HEK293T (cell line): ENCODE measurements around the gene TMEM190.

ENCODE experiments used
- CTCF ChIA-PET: fragments of 350-600 bp; formaldehyde crosslinking; extraction: SDS; loops from one replicate; lab custom pipeline; 2021; ENCODE audit warnings: antibody characterized with exemption, inconsistent platforms; lab: Yijun Ruan, JAX
- POLR2A ChIA-PET: fragments of 350-600 bp; formaldehyde crosslinking; extraction: SDS; loops from one replicate; lab custom pipeline; 2020; ENCODE audit warnings: antibody characterized with exemption, inconsistent platforms; lab: Yijun Ruan, JAX
- DNase-seq: peaks from one replicate; pipeline ENCODE4 v3.0.0; 2012; ENCODE audit warnings: mixed read lengths; ENCODE audit errors: extremely low spot score
- ARNT ChIP-seq: fragments of 450-650 bp; IDR thresholded peaks from 2 replicates; pipeline ENCODE4 v1.6.1; 2017; ENCODE audit warnings: mild to moderate bottlenecking
- BHLHE40 ChIP-seq: fragments of 450-650 bp; IDR thresholded peaks from 2 replicates; pipeline ENCODE4 v1.6.1; 2016; ENCODE audit warnings: mild to moderate bottlenecking, moderate library complexity, borderline replicate concordance
- CTBP1 ChIP-seq: fragments of 450-650 bp; IDR thresholded peaks from 2 replicates; pipeline ENCODE4 v1.6.1; 2016; ENCODE audit warnings: borderline replicate concordance
- ELF4 ChIP-seq: fragments of 450-650 bp; IDR thresholded peaks from 2 replicates; pipeline ENCODE4 v1.6.1; 2017; ENCODE audit warnings: antibody characterized with exemption
- FOXA1 ChIP-seq: fragments of 450-650 bp; IDR thresholded peaks from 2 replicates; pipeline ENCODE4 v1.6.1; 2016; ENCODE audit warnings: mild to moderate bottlenecking
- FOXK2 ChIP-seq: fragments of 450-650 bp; IDR thresholded peaks from 2 replicates; pipeline ENCODE4 v1.6.1; 2016; ENCODE audit warnings: mild to moderate bottlenecking
- FOXM1 ChIP-seq: fragments of 450-650 bp; IDR thresholded peaks from 2 replicates; pipeline ENCODE4 v1.6.1; 2017; ENCODE audit warnings: mild to moderate bottlenecking, borderline replicate concordance
- HDGF ChIP-seq: fragments of 450-650 bp; IDR thresholded peaks from 2 replicates; pipeline ENCODE4 v1.6.1; 2017; ENCODE audit warnings: antibody characterized with exemption, borderline replicate concordance
- L3MBTL2 ChIP-seq: fragments of 450-650 bp; conservative IDR thresholded peaks from 2 replicates; pipeline ENCODE4 v1.6.1; 2016; ENCODE audit warnings: mild to moderate bottlenecking
- LEF1 ChIP-seq: fragments of 450-650 bp; IDR thresholded peaks from 2 replicates; pipeline ENCODE4 v1.6.1; 2017; ENCODE audit warnings: mild to moderate bottlenecking, borderline replicate concordance
- NFRKB ChIP-seq: fragments of 450-650 bp; IDR thresholded peaks from 2 replicates; pipeline ENCODE4 v1.6.1; 2016; ENCODE audit warnings: mild to moderate bottlenecking, moderate library complexity
- SP1 ChIP-seq: fragments of 450-650 bp; IDR thresholded peaks from 2 replicates; pipeline ENCODE4 v1.6.1; 2017
- SUZ12 ChIP-seq: fragments of 450-650 bp; IDR thresholded peaks from 2 replicates; pipeline ENCODE4 v1.6.1; 2016; ENCODE audit warnings: mild to moderate bottlenecking
- TARDBP ChIP-seq: fragments of 450-650 bp; IDR thresholded peaks from 2 replicates; pipeline ENCODE4 v1.6.1; 2016
- ZNF384 ChIP-seq: fragments of 450-650 bp; IDR thresholded peaks from 2 replicates; pipeline ENCODE4 v1.6.1; 2016
- TF ChIP-seq, protein P1 (sequence below): fragments of 450-650 bp; IDR thresholded peaks from 2 replicates; pipeline ENCODE4 v1.6.1; 2016

Gene TMEM190

DNA sequence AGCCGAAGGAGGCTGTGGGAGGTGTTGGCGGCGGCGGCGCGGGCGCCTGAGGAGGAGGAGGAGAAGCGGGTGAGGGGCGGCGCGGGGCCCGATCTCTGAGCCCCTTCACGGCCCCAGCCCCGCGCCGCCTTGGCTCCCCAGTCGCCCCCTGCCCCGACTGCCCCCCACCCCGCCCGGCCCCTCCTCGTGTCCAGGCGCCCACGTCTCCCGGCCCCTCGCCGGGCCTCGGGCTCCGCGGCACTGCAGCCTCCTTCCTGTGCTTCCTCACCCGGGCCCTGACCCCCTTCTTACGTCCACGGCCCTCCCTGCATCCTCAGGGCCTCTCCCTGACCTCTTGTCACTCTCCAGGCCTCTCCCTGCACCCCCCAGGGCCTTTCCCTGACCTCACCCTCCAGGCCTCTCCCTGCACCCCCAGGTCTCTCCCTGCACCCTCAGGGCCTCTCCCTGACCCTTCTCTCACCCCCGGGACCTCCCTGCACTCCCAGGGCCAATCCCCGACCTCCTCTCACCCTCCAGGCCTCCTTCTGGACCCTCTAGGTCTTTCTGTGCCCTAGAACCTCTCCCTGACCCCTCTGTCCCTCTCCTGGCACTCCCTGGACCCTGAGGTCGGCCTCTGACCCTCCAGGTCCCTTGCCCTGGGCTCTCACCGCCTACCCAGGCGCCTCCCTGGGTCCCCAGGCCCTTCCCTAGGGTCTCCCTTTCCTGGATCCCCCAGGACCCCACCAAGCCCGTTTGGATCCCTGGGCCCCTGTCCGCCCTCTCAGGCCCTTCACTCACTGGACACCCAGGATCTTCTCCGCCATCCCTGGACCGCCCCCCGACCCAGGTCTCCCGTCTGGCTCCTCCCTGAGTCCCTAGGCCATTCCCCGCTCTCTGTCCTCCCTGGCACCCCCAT is 36.5 kb upstream of the TMEM190 start:
- POLR2A ChIA-PET: interaction anchor here (0.5 to 3.5 kb wide), 25 partner anchors 9 to 1392 kb away, joined by 3 to 27 read pairs (median 5); partner anchors contain the start of genes HSPBP1, PPP6R1, TMEM150B and TMEM190
- DNase-seq: no peak
- TF ChIP-seq SUZ12: no peak
- TF ChIP-seq ELF4: no peak
- TF ChIP-seq FOXA1: no peak
- TF ChIP-seq TARDBP: no peak
- CTCF ChIA-PET: interaction anchor here (1.1 kb wide), 1 partner anchor 22 kb away, joined by 3 read pairs; no protein-coding TSS in a partner anchor

DNA sequence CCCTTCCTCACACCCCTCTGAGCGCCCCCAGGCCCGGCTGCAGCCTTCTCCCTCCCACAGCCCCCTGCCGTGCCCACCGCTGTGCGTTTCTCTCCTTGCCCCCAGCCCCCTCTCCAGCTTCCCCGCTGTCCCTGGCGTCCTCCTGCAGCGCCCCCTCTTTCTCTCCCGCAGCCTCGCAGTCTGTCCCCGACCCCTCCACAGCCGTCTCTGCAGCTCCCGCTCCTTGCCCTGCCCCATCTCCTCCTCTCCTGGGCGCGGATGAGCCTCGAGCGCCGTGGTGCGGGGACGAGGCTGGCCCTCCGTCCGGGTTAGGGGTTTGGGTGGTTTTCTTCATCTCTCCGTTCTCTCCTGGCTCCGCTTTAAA is 35.9 kb upstream of the TMEM190 start:
- TF ChIP-seq BHLHE40 (no peak), TARDBP (no peak), SUZ12 (no peak), CTBP1 (no peak), ELF4 (no peak), NFRKB (no peak), LEF1 (no peak), L3MBTL2 (no peak; the same call in 1 of the 2 replicates), ARNT (no peak), SP1 (no peak), HDGF (no peak), FOXK2 (no peak), ZNF384 (no peak), FOXM1 (no peak), FOXA1 (no peak)
- TF ChIP-seq, protein P1, sequence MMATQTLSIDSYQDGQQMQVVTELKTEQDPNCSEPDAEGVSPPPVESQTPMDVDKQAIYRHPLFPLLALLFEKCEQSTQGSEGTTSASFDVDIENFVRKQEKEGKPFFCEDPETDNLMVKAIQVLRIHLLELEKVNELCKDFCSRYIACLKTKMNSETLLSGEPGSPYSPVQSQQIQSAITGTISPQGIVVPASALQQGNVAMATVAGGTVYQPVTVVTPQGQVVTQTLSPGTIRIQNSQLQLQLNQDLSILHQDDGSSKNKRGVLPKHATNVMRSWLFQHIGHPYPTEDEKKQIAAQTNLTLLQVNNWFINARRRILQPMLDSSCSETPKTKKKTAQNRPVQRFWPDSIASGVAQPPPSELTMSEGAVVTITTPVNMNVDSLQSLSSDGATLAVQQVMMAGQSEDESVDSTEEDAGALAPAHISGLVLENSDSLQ: no peak
- no peak for DNase-seq
- CTCF ChIA-PET: no interaction called here
- POLR2A ChIA-PET: interaction anchor here (0.5 to 1.4 kb wide), 4 partner anchors 12 to 1393 kb away, joined by 3 to 5 read pairs (median 4); partner anchors contain the start of gene UBE2S

DNA sequence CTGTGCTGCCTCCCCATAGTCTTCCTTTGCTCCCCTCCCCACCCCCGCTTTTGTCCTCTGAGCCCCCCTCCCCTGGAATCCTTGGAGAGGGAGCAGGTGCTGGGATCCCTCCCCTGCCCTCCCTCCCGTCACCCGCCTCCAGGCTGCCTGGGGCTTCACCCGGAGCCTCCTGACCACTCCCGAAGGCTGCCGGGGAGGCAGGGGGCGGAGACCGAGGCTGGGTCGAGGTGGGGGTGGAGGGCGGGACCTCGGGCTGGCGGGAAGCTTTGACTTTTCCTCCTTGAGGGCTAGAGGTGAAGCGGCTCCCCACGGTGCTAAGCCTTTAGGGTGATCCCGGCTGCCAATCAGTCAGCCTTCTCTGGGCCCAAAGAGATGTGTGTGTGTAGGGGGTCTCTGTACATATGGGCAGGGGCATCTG is 35.4 kb upstream of the TMEM190 start:
- TF ChIP-seq, protein P1: 0 out of 2 replicates have a peak, but pooled peaks have one; percentile 30
- no peak for TF ChIP-seq FOXM1
- CTCF ChIA-PET: no interaction called here
- DNase-seq: peak; percentile 67
- POLR2A ChIA-PET: interaction anchor here (0.9 to 1.4 kb wide), 3 partner anchors 12 to 67 kb away, joined by 3 to 5 read pairs (median 4); partner anchors contain the start of gene UBE2S

DNA sequence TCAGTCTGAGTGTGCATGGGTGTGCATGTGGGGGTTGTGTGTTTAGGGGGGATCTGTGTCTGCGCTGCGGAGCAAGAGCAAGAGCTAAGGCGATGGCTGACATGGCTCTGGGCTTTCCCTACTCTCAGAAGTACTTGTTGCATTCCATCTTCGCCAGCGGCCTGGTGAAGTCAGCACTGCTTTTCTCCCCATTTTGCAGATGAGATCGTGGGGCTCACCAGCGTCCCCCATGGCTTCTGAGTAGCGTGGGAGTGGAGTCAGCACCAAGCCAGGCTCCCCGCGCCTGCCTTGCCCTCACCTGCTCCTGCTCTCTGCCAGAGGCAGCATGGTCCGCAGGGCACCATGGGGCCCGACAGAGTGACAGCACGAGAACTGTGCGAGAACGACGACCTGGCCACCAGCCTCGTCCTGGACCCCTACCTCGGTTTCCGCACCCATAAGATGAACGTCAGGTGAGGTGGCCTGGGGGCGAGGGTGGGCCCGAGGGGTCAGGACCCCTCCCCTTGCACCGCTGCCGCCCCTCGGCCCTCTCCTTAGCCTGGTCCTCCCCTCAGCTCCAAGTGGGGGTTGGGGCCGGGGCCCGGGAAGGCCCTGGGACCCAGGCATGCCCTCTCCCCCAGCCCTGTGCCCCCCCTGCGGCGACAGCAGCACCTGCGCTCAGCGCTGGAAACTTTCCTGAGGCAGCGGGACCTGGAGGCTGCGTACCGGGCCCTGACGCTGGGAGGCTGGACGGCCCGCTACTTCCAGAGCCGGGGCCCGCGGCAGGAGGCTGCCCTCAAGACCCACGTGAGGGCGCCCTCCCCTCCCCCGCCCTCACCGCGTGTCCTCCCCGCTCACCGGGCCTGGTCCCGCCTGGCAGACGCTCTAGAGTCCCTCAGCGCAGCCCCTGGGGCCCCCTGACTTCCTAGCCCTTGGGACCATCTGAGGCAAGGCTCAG is 34.8 kb upstream of the TMEM190 start:
- POLR2A ChIA-PET: interaction anchor here (1.4 kb wide), 2 partner anchors 11 to 66 kb away, joined by 4 to 5 read pairs; partner anchors contain the start of gene UBE2S
- no peak for DNase-seq
- CTCF ChIA-PET: no interaction called here
- TF ChIP-seq SP1 (no peak), FOXM1 (no peak), BHLHE40 (no peak), LEF1 (no peak), L3MBTL2 (no peak), ZNF384 (no peak), FOXA1 (no peak), HDGF (no peak), ELF4 (no peak), NFRKB (no peak), ARNT (no peak), CTBP1 (no peak), FOXK2 (no peak), SUZ12 (no peak), TARDBP (no peak)
- TF ChIP-seq, protein P1: no peak

DNA sequence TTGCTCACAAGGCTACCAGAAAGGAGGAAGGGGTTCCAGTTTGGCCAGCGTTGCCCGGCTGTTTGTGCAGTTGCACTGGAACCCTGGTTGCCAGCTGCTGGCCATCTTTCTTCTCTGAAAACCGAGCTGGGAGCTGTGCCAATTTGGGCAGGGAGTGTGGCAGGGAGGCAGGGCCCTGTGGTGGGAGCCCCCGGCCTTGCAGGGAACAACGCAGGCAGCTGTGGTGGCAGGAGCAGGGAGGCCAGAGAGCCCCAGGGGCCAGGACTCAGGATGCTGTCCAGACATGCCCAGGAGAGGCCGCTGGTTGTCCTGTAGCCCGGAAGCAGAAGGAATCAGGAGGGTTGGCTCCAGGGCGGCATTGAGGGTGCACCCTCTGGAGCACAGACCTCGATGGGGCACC is 32.2 kb upstream of the TMEM190 start:
- ChIA-PET CTCF (no interaction called here), POLR2A (interaction anchor here (1.3 kb wide), 1 partner anchor 25 kb away, joined by 5 read pairs; no protein-coding TSS in a partner anchor)
- DNase-seq: no peak
- no peak for TF ChIP-seq FOXM1
- TF ChIP-seq HDGF: no peak
- no peak for TF ChIP-seq NFRKB
- no peak for TF ChIP-seq TARDBP
- no peak for TF ChIP-seq BHLHE40
- no peak for TF ChIP-seq SUZ12
- no peak for TF ChIP-seq SP1
- no peak for TF ChIP-seq ELF4
- no peak for TF ChIP-seq FOXK2
- TF ChIP-seq LEF1: no peak
- no peak for TF ChIP-seq ZNF384
- TF ChIP-seq, protein P1: no peak
- TF ChIP-seq CTBP1: no peak
- no peak for TF ChIP-seq FOXA1
- TF ChIP-seq L3MBTL2: no peak
- TF ChIP-seq ARNT: no peak
